HG03469 (cell line): ENCODE measurements around the gene EMD.
"Not testable (repeated sequence)": the region's sequence is repeated elsewhere in the genome, so short reads cannot be mapped to it uniquely, and the experiment has no call there.

Experiments
- ATAC-seq: cut with Tn5 transposase; IDR thresholded peaks from one replicate; pipeline ENCODE4 v1.9.1; 2021; ENCODE audit warnings: mild to moderate bottlenecking, moderate library complexity, moderate number of reproducible peaks; ENCODE audit not compliant: unreplicated experiment

Gene EMD

DNA sequence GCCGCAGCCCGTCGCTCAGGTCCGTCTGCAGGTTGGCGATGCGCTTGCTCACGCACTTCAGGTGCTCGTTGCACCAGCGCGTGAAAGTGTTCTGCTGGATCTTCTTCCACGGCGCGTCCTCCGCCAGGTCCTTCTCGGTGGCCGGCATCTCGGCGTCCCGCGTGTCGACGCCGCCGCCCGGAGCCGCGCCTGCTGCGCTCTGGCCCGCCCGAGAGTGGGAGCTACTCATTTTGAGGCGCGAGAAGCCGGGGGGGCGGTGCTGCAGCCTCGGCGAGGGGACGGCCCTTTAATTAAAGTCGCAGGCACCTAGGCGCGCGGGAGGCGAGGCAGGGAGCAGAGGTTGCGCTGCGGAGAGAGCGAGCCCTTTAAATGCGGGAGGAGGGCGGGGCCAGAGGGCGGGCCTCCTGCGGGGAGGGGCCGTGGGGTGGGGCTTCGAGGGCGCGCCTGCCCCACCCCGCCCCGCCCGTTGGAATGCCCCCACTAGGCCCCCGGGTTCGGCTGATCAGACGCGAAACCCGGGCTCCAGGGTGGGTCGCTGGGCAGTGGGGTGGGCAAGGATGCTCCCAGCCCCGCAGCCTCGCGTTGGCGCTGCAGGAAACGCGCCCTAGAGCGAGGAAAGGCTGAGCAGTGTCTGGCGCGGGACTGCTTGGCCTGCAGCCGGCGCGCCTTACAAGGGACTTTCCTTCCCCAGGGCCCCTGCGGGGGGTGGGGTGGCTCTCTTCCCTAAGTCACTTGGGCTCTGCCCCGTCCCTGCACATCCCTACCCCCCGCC is 7.9 kb upstream of the EMD start:
- ATAC-seq: peak; percentile 39

DNA sequence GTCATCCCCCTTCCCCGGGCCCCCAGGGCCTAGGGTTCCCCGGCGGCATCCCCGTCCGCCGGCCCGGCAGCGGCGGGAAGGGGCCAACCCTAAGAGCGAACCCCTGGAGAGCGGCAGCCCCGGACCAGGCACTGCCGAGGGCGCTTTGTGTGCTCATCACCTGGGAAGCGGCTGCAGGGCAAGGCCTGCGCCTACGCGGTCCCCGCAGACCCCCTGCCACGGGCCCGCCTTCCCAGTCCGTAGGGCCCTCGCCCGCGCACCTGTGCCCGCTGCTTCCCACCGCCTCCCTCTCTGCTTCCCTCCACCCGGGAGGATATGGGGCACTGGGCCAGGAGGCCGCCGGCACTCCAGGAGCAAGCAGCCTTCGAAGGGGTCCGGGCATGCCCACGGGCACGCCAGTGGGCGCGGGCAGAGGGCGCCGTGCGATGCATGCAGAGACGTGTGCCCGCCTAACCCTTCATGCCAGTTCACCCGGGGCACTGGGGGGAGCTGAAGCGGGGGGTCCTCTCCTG is 7.2 kb upstream of the EMD start:
- ATAC-seq: peak; percentile 4

DNA sequence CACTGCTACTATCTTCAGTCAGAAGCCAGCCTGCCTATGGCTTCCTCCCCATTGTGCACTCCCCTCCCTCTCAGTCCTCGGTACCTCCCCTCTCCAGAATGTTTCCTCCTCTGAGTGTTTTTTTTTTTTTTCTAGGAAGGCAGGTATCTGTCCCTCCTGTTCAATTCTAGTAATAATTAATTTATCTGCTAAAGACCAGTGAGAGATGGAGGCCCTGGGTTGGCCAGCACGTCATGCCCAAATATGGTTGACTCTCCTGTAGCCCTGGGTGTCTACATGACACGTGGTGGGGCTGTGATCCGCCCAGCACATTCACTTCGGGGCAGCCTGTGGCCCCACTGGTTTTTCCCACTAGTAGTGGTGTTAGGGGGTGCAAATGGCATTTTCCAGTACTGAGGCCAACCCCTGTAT is 6.5 kb upstream of the EMD start:
- ATAC-seq: no peak

DNA sequence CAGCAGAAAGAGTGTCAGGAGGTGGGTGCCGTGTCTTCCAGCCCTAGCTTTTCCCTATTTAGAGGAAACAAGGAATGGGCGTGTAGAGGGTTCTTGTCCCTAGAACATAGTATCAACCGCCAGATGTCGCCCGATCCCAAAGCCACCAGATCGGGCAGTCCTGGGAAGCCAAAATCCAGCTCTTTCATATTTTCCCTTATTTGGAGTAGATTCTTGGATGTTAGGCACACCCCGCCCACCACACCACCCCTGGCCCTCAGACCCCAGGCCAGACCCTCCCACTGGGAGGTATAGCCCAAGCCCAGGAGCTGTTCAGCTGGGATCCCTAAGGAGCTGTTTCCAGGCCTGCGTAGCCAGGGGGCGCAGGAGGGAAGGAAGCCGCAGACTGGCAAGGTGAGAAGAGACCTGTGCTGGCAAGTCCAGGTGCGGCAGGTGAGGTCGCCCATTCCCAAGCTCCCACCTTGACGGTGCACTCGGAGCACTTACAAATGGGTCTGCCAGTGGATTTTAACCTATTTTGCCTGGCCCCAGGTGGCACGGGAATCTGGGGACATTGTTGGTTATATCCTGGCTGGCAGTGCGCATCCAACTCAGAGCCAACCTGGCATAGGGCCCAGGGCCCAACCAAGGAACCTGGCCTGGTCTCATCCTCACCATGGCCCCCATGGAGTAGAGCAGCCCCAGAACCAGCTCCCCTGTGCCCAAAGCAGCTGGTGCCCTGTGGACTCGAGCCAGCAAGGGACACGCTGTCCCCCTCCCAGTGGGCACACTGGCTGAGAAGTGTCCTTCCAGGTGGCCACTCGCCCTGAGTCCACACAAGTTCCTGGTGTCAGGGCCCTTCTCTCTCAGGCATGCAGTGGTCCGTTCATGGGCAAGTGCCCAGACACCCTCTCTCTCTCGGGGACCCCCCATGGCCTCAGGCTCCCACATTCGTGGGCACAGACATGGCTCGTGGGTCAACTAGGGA is 5.5 kb upstream of the EMD start:
- ATAC-seq: no peak

DNA sequence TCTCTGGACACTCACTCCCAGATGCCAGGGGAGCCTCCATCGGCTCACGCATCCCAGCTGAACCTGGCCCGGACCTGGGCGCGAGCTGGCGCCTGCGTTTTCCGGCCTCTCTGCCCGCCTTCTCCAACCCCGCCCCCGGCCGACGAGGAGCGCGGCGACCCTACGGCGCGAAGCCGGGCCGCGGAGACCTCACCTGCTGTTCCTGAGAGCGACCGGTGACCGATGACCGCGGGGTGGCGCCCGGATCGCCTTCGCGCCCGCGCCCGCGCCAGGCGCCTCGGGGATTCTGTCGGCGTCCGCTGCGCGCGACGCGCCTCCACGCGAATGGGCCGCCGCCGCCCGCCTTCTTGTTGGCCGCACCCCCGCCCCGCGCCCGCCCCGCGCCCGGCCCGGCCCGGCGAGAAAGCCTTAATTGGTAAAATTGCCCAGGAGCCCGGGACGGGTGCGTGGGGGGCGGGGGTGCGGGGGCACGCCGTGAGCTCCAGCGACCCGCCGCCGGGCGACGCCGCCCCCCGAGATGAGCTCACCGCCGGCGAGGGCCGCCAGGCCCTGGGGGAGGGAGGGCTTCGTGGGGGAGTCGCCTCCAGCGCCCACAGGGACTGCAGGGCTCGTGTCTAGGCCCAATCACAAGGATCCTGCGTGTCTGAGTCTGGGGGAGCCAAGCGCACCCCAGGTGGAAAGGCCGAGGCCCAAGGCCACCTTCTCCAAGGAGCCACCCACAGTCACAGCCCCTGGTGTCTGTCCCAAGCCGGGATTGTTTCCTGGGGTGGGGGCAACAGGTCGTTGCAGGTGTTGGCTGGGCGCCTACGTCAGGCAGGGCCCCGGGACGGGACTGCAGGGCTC is 4.6 kb upstream of the EMD start, which contains the start of gene FLNA:
FLNA (minus strand) TSS at position 322 of the 843 bp plus-strand sequence. CDS start 3,389 bp downstream, outside the sequence.
- ATAC-seq: no peak

DNA sequence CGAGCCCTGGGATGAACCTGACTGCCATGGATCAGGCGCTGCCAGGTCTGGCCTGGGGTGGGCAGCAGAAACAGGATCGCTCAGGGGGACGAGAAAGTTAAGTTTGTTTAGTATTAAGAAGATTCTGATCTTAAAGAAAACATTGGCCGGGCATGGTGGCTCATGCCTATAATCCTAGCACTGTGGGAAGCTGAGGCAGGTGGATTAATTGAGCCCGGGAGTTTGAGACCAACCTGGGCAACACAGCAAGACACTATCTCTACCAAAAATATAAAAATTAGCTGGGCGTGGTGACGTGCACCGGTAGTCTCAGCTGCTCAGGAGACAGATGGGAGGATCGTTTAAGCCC is 4.0 kb upstream of the EMD start:
- ATAC-seq: no peak

DNA sequence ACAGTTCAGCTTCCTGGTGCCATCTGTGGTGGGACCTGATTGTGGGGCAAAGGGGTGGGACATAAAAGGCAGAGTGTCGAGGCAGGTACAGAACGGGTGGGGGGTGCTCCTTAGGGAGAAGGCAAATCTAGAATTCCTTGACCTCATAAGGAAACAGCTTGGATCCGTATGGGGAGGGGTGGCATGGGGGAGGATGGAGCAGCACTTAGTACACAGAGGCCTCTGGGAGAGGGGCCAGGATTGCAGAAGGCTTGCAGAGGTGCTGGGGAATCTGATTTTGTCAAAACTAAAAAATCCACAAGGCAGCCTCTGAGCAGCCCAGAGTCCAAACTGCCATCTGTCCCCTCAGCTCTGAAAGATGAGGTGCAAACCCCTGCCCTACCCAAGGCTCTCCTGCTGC is 2.3 kb upstream of the EMD start:
- no peak for ATAC-seq

DNA sequence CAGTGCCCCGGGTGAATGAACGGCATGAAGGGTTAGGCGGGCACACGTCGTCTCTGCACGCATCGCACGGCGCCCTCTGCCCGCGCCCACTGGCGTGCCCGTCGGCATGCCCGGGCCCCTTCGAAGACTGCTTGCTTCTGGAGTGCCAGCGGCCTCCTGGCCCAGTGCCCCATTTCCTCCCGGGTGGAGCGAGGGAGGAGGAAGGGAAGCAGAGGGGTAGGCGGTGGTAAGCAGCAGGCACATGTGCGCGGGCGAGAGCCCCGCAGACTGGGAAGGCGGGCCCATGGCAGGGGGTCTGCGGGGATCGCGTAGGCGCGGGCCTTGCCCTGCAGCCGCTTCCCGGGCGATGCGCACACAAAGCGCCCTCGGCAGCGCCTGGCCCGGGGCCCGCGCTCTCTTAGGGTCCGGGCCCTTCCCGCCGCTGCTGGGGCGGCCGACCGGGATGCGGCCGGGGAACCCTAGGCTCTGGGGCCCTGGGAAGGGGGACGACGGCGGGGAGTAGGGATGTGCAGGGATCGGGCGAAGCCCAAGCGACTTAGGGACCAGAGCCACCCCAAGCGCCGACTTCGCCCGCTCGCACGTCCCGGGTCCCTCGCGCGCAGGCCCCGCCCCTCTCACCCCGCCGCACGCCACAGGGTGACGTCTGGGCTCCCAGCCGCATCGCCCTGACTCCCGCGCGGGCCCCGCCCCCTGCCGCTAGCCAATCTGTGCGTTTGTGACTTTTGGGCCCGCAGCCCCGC is 866 bp upstream of the EMD start:
- no peak for ATAC-seq

DNA sequence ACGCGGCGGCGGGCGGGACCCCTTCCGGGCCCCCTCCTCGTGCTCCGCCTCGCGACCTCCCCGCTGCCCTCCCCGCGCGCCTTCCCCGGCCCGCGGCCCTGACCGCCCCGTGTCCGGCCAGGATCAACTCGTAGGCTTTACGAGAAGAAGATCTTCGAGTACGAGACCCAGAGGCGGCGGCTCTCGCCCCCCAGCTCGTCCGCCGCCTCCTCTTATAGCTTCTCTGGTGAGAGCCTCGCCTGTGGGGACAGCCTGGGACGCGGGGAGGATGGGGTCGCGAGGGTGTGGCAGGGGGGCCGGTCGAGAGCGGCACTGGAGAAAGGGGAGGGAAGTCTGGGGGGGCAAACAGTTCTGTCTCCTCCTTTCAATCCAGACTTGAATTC is 465 bp downstream of the EMD start:
- no peak for ATAC-seq

DNA sequence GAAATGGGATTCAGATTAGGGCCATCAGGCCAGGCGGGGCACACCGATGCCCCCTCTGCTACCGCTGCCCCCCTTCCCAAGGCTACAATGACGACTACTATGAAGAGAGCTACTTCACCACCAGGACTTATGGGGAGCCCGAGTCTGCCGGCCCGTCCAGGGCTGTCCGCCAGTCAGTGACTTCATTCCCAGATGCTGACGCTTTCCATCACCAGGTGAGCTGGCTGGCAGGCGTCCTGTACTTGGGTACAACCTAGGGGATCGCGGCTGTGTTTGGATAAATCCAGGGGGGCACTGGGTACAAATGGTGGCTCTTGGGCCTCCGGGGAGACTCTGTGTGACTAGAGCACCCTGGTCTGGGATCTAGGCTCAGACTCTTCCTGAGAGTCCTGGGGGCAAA is 1.1 kb downstream of the EMD start:
- no peak for ATAC-seq

DNA sequence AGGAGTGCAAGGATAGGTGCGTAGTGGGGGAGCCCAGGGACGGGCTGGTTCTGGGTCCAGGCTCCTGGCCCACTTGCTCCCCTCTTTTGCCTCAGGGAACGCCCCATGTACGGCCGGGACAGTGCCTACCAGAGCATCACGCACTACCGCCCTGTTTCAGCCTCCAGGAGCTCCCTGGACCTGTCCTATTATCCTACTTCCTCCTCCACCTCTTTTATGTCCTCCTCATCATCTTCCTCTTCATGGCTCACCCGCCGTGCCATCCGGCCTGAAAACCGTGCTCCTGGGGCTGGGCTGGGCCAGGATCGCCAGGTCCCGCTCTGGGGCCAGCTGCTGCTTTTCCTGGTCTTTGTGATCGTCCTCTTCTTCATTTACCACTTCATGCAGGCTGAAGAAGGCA is 1.7 kb downstream of the EMD start:
- no peak for ATAC-seq

DNA sequence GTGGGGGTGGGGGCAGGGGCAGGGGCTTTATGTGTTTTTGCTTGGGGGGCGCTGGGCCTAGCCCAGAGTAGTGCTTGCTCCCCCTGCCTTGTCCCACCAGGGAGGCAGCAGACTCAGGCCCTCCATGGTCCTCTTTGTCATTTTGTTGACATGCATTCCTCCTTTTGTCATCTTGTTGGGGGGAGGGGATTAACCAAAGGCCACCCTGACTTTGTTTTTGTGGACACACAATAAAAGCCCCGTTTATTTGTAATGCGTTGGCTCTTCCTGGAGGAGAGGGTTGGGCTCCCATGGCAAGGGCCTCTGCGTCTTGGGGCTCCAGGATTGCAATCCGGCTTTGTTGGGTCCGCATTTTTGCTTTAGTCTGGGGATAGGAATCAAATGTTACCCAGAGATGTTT is 2.2 kb downstream of the EMD start:
- no peak for ATAC-seq

DNA sequence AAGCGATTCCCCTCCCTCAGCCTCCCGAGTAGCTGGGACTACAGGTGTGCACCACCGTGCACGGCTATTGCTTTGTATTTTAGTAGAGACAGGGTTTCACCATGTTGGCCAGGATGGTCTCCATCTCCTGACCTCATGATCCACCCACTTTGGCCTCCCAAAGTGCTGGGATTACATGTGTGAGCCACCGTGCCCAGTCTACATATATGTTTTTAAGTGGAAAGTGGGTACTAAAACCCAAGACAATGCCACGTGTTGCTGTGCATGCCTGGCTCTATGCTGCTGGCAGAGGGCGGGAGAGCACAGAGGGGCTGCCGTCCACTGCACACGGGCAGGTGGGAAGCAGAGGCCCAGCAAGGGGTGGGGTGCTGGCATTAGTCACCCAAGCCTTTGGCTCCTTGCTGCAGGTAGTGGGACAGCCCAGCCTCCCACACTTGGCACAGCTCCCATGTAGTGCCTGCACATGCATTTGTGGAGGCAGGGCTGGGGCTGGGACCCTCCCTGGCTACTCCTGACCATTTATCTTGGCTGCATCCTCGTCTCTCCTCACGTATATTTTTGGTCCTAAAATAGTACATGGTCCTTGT is 3.5 kb downstream of the EMD start:
- no peak for ATAC-seq

DNA sequence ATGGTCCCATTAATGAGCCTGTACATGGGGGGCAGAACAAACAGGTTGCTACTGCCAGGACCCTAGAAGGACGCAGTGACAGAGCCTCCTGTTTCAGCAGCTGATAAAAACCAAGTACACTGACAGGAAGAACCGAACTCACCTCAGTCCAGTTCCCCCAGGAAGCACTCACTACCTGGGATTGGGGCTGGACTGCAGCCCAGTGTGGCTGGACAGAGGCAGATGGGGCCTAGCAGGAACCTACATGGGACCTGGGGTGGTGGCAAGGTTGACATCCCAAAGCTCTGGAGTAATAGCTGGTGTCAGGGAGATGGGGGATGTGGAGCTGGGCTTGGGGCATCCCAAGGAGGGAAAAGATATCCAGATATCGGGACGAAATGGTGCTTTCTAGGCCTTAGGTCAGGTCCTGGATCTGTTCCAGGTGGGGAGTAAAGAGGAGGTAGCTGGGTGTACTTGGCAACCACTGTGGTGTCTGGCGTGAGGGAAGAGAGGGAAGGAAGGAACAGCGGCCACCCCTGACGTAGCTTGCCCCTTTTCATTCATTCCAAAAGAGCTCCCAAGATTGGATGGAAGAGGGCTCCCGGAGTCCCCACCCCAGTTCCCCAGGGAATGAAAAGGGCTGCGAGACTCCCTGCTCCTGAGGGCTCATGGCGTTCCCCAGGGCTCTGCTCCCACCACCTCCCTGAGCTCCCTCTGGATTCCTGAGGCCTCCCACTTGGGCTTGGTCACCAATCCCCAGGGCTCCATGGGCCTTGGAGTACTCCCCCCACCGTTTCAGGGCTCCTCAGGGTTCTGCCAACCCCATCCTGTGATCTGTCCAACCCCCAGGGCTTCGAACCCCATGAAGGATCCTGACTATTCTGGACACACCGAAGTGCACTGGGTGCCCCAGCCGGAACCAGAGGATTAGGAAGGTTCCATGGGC is 4.5 kb downstream of the EMD start:
- ATAC-seq: no peak

DNA sequence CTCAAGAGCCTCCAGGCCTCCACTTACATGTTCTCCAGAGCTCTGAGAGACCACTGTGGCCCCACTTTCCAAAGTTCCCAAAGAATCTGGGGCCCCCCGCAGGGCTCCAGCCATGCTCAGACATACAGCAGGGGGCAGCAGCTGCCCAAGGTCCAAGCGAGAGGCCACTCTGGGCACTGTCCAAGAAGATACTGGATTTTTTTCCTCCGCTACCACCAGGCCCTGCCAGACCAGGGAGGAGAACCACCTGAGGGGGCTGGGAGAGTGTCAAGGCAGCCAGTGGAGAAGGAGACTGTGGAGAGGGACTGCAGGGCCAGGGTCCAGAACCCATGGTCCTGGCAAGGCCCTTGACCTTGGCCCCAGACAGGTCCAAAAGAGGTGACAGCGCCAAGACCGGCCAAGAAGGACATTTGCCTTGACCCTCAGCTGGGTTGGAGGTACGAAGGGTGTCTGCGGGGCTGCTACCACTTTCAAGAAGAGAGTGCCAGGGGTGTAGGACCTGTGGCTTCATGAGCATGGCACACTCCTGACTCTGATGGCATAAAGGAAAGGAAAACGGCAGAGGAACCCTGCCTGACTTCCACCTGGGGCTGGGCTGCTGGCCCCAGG is 5.3 kb downstream of the EMD start:
- no peak for ATAC-seq

DNA sequence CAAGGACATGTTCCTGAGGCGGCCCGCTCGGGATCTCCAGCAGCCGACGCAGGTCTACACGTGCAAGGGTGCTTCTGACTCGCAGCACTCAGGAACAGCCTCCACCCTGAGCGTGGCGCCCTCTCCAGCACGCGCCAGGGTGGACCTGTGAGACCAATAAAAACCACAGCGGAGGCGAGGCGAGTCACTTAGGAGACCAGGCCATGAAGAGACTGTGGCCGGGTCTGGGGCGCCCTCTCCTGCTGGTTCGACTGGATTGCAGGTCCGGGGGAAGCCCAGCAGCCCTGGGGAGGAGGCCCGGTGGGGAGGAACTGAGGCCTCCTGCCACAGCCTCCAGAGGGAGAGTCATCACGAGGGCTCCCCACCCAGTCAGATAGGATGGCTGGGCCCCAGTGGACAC is 9.0 kb downstream of the EMD start:
- not testable (repeated sequence) for ATAC-seq

DNA sequence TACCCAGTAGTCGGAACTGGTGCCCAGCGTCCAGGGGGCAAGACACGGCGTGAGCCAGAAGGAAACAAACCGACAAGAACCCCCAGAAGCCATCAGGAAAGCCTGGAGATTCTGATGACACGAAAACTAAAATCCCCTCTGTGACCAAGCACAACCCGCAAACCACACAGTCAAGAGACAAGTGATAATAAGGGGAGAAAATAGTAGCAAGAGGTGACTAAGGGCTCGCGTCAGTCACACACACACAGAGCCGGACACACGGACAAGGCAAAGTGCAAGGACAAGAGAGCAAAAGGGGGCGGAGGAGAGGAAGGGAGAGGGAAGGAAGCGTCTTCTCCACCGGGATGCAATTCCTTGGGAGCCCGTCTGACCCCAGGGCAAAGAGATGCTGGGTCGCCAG is 9.6 kb downstream of the EMD start:
- not testable (repeated sequence) for ATAC-seq
